HCT116 (cell line): Measurements from ENCODE around the gene CAPN10.

ENCODE experiments used
- CTCF ChIP-seq, 3 experiments: fragments of 200-600 bp in 1 of 3; sonication (generic) in 1 of 3; IDR thresholded peaks in 2 of 3; conservative IDR thresholded peaks in 1 of 3; 2 replicates each; pipeline ENCODE4 v1.5.1; 2012 to 2017; ENCODE audit warnings: low read depth in 2 of 3, low read length in 2 of 3, antibody characterized with exemption in 1 of 3, borderline replicate concordance in 1 of 3, control low read depth in 1 of 3, mild to moderate bottlenecking in 1 of 3, mixed read lengths in 1 of 3, mixed run types in 1 of 3, moderate library complexity in 1 of 3; ENCODE audit not compliant: insufficient read depth in 1 of 3
- EGR1 ChIP-seq: IDR thresholded peaks from 2 replicates; pipeline ENCODE4 v1.6.1; 2012; ENCODE audit warnings: low read depth
- EZH2 ChIP-seq: fragments of 200-600 bp; sonication (generic); IDR thresholded peaks from 2 replicates; pipeline ENCODE4 v1.6.1; 2017; ENCODE audit warnings: antibody characterized with exemption, mixed run types
- JUND ChIP-seq: IDR thresholded peaks from 2 replicates; pipeline ENCODE4 v1.6.1; 2012
- MAX ChIP-seq: IDR thresholded peaks from 2 replicates; pipeline ENCODE4 v1.6.1; 2012

GRCh38 chr2:240589375-240589774, 2.8 kb downstream of the CAPN10 start:
- TF ChIP-seq EZH2, result no peak
- TF ChIP-seq EGR1, result no peak
- no peak for TF ChIP-seq MAX
- TF ChIP-seq JUND, result no peak
- TF ChIP-seq CTCF (IDR thresholded peaks at IDR 0.05 in 2 of 3, conservative IDR thresholded peaks at IDR 0.05 in 1 of 3; ENCODE audit: borderline replicate concordance in 1 of 3, insufficient read depth in 1 of 3, low read depth in 2 of 3, low read length in 2 of 3), result no peak
